ENCODE measurements around the gene HDAC4.

HDAC4 gene

DNA sequence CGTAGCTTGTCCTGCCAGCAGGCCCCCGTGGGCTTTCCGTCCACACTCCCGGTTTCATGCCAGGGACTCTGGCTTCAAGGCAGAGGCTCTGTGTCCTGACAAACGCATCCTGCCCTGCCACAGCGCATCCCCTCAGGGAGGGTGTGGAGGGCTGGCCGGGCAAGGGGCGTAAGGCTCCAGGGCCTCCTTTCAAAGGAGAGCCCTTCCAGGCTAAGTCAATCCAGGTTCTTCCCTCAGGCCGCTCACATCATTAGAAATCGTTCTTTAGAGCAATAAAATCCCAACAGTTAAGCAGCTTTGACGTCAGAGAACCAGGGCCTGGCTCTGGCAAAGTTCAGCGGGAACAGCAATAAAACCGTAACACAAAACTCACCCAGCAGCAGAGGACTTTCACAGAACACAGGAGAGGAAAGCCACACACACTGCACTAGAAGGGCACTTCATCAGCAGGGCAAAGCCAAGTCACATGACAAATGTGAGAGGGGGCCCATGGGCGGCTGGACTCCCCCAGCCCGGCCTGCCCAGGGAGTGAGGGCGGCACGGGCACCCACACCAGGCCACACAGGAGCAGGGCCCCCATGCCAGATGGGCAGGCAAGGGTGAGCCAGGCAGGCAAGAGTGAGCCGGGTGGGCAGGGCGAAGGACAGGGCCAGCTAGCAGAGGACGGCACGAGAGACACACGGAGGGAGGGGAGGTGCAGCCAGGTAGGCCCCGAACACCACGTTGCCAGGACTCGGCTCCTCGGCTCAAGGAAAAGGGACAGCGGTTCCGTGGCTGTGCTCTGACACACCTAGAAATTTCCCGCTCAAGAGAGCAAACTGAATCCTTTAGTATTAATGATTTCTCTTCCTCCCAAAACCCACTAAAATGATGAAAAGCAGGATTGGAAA, 52.0 kb downstream of the HDAC4 start:
- DNase-seq (ENCODE audit: low read depth in 2 of 2), result no peak

DNA sequence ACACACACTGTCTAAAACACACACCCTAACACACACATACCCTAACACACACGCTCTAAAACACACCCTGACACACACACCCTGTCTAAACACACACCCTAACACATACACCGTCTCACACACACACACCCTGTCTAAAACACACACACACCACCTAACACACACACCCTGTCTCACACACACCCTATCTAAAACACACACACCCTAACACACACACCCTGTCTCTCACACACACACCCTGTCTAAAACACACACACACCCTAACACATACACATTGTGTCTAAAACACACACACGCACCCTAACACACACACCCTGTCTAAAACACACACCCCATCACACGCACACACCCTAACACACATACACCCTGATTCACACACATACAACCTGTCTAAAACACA, 54.1 kb downstream of the HDAC4 start:
- DNase-seq (ENCODE audit: low read depth in 2 of 2), result no peak

GRCh38 chr2:239345251-239345650, 55.6 kb downstream of the HDAC4 start:
- DNase-seq (ENCODE audit: low read depth in 2 of 2), result no peak

DNA sequence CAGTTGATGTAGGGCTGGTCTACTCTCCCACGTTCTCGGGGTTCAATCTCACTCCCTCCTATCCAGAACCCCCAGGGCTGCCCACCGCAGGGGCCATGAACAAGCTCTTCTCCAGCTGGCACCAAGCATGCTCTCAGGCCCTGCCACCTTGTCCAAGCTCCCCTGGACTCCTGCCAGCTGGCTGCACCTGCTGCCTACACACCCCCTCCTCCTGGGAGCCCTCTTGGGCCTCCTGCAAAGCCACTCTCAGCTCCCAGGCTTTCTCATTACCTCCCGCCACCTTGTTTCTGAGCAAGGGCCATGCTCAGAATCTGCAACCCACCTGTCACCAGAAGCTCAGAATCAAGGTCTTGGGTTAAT, 56.0 kb downstream of the HDAC4 start:
- no peak for DNase-seq (ENCODE audit: low read depth in 2 of 2)

DNA sequence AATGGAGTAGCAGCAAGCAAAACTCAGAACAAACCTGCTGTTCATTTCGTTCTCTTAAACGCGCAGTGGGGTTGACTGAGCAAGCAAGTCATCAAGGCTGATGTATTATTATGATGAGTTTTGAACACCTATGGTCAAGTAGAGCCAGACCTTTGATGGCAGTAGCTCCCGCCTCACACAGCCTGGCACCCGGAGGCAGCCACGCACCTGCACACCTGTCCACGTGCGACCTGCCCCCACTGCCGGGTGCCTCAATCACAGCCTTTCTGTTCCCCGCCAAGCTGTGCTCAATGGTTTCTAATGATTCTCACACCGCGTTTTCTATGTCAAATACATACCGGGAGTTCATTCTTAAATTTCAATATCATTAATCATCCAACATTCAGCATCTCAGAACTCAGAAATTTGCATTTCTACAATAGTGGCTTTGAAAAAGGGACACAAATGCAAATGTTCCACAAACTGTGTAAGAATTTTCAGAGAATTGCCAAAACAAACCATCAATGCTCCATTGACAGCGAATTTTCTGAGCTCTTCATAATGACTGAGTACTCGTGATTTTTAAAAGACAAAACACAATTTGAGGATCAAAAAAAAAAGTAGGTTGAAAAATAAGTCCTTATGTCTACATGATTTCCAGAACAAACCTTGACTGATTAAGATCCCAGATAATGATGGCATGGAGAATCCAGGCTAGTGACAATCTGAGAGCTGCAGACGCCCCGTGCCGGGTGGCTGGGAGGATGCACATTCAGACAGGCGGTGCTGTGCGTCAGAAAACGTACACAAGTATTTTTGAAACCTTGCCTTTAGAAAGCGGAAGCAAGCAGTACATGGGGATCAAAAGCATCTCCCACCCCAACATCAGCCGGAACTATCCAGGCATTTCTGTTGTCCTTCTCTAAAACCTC, 56.6 kb downstream of the HDAC4 start:
- DNase-seq (ENCODE audit: low read depth in 2 of 2), result no peak

- DNase-seq (ENCODE audit: low read depth in 2 of 2), result no peak
Measured at GRCh38 chr2:239343460-239343859, 57.4 kb downstream of the HDAC4 start.

- DNase-seq (ENCODE audit: low read depth in 2 of 2), result no peak
Measured at GRCh38 chr2:239341840-239342239, 59.0 kb downstream of the HDAC4 start.

GRCh38 chr2:239341146-239341732, 59.6 kb downstream of the HDAC4 start:
- DNase-seq (ENCODE audit: low read depth in 2 of 2), result no peak

- no peak for DNase-seq (ENCODE audit: low read depth in 2 of 2)
Measured at GRCh38 chr2:239339726-239340601, 60.9 kb downstream of the HDAC4 start.

GRCh38 chr2:239339241-239339640, 61.6 kb downstream of the HDAC4 start:
- DNase-seq (ENCODE audit: low read depth in 2 of 2), result no peak

- DNase-seq (ENCODE audit: low read depth in 2 of 2), result no peak
Measured at GRCh38 chr2:239337877-239338484, 62.8 kb downstream of the HDAC4 start.

DNA sequence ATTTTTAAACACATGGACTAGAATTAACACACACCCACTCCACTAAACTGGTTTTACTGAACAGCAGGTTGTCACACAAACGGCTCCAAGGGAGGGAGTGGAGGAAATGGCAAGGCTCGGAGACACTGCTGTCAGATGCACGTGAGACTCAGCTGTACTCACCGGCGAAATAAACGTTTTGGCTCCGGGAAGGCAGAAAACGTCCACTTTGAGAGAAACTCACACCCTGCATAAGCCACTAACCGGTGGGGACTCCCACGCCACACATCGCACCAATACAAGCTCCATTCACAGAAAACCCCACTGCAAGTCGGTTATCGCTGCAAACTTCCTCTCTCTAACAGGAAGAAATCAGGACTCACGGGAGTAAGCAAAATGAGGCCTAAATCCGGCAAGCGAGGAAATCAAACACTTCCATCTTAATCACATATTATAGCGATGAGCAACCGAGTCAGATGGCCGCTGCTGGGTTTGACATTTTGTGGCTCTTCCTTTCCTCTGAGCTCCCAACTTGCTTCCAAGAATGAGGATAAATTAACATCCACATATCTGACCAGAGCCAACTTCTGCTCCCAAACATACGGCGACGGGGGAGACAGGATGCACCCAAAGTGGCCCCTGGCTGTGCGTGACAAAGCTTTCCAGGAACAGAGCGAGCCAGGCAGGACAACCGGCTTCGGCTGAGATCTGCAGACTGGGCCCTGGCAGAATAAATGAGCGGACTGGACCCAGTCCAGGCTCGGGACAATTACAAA, 63.5 kb downstream of the HDAC4 start:
- DNase-seq (ENCODE audit: low read depth in 2 of 2), result no peak

GRCh38 chr2:239331560-239331959, 69.3 kb downstream of the HDAC4 start:
- no peak for DNase-seq (ENCODE audit: low read depth in 2 of 2)

DNA sequence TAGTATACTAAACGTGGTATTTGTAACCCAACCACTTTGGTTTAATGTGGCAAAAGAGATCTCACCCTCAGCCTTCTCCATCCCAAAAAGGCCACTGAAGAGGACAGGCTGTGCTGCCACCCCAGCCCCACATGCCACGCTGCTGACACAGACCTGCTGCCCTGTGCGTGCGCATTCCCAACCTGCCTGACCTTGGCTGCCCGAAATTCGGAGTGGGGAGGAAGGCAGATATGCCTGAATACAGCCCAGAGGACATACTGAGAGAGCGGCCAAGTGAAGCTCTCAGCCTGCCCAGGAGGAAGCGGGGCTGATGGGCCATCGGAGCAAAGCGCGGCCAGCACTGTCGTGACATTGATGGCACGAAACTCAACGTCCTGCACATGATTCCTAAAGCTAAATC, 70.0 kb downstream of the HDAC4 start:
- DNase-seq (ENCODE audit: low read depth in 2 of 2), result no peak

DNA sequence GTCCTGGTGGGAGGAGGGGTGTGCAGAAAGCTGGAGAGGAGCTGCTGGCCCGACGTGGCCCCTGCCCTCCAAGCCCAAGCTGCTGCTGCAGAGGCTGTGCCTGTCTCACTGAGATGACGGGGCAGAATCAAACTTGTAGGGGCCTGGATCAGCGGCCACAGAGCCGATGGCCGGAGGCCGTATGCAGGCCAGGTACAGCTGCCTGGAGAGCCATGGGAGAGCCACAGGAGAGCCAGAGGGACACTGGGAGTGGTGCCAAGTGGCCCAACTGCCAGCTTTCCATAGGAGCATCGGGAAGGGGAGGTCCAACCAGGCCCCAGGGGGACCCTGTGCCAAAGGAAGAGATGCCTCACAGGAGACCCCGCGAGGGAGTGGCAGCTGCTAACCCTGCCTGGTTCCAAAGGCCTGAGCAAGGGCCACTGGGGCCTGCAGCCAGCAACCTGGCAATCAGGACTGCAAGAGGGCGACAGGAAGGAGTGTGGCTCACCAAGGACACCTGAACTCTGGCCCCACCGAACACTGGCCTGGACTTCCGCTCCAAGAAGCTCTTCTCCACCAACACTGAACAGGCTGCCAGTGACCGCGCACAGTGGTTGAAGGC, 70.7 kb downstream of the HDAC4 start:
- no peak for DNase-seq (ENCODE audit: low read depth in 2 of 2)

- DNase-seq (ENCODE audit: low read depth in 2 of 2), result no peak
Measured at GRCh38 chr2:239329284-239329971, 71.4 kb downstream of the HDAC4 start.

GRCh38 chr2:239328351-239329191, 72.2 kb downstream of the HDAC4 start:
- DNase-seq (ENCODE audit: low read depth in 2 of 2), result no peak
